ENCODE data around the gene LRP1-AS. TPM values are rescaled to one million over a fixed set of nuclear protein-coding genes. Genes with fewer than 3 reads are reported as not detected.

Gene LRP1-AS
- total RNA-seq, 1 experiment from 2014 or later: not detected

DNA sequence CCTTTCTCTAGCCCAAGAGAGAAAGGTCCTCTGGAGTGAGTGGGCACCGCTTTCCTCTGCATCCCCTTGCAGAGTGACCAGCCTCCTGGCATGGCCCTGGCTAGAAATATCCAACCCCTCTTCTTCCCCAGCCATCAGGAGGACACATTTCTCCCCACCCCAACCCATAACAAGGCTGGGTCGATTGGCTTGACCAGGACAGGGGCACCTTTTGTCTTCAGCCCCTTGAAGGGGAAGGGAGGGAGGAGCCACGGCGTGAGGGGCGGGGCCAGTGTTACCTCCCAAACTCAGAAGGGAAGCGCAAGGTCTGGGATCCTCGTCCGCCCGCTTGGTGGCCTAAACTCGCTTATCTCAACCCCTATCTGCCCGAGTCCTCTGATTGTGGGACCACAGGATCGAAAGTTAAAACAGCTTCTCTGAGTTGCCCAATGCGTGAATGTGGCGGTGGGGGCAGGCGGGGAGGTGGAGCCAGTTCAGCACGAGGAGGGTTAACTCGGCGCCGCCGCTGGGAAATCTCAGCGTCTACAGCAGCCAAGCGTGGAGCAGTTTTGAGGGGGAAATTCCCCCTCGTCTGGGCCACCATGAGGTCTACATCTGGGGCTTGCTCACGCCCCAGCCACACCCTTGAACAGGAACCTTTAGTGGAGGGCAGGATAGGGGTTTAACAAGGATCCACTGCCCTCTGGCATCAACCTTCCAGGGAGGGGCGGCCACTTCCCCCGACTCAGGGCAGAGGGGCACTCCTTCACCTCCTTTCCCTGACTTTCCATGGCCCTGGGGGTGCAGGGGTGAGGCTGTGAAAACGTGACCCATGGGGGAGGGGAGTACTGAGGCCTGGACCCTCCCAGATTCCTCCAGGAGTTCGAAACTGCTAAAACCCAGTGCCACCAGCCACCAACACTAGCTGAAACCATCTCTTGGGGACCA lies 37.1 kb downstream of the LRP1-AS start:
- TSS peak; percentile 92 for BruUV-seq (replicated peaks)
- ATAC-seq: peak; percentile 46
- H4K20me1 ChIP-seq (ENCODE audit: insufficient read depth): no peaks in the 10 kb centered on the region
- peak overlapping the region; percentile 96 for H3K9ac ChIP-seq (ENCODE audit: low read length)
- H3K4me3 ChIP-seq (replicated peaks in 1 of 2; ENCODE audit: low read depth in 1 of 2, low read length in 2 of 2): peak overlapping the region; percentile 80 to 81
- intact Hi-C loops (cut with micrococcal nuclease): loop anchor here (1.0 kb wide), 1 partner anchor 21 kb away; the partner anchor contains the start of gene NAB2
- ChIA-PET RAD21 (ENCODE audit: low non-redundant PET in 1 of 2, low total read pairs in 2 of 2, uncharacterized antibody in 2 of 2, unreplicated experiment in 2 of 2) (interaction anchor here (0.6 to 2.3 kb wide), 6 partner anchors 22 to 63 kb away, joined by 3 to 36 read pairs (median 5); partner anchors contain the start of gene NEMP1 (in 1 of the 2)), POLR2A (interaction anchor here (1.3 to 3.3 kb wide), 13 partner anchors 8 to 422 kb away, joined by 3 to 55 read pairs (median 5); partner anchors contain the start of genes LRP1, NAB2, NEMP1 and PTGES3), CTCF (interaction anchor here (1.1 to 3.9 kb wide), 10 partner anchors 15 to 133 kb away, joined by 3 to 181 read pairs (median 20); partner anchors contain the start of genes LRP1, NAB2, NEMP1 and ZBTB39)
- H3K9me3 ChIP-seq (ENCODE audit: control insufficient read depth in 1 of 2, insufficient read depth in 1 of 2, low read depth in 1 of 2, low read length in 2 of 2): no peaks in the 10 kb centered on the region
- H3K4me1 ChIP-seq (ENCODE audit: control insufficient read depth in 1 of 2, insufficient read depth in 2 of 2, low read length in 2 of 2): peaks cover 11 to 36% of the 10 kb centered on the region in 2 experiments
- peak overlapping the region; percentile 92 for H3K4me2 ChIP-seq (ENCODE audit: low read length)
- H2AFZ ChIP-seq (ENCODE audit: low read depth, low read length, poor library complexity, severe bottlenecking): no peak overlapping the region
- H3K9me2 ChIP-seq (ENCODE audit: insufficient read depth): no peaks in the 10 kb centered on the region
- no peaks in the 10 kb centered on the region for H3K27me3 ChIP-seq (ENCODE audit: insufficient read depth, low read length)
- TF ChIP-seq SP1 (IDR thresholded peaks at IDR 0.05; ENCODE audit: low read depth): no peak
- peak; percentile 42 for TF ChIP-seq POLR2A (IDR thresholded peaks at IDR 0.05; ENCODE audit: borderline replicate concordance, extremely low read depth, insufficient read depth, insufficient read length)
- no peak for TF ChIP-seq EGR1 (IDR thresholded peaks at IDR 0.05; ENCODE audit: low read depth)
- TF ChIP-seq ELF1 (IDR thresholded peaks at IDR 0.05; ENCODE audit: borderline replicate concordance, low read depth): no peak
- no peak for TF ChIP-seq CEBPB (IDR thresholded peaks at IDR 0.05; ENCODE audit: low read depth)
- no peak for TF ChIP-seq SRF (IDR thresholded peaks at IDR 0.05; ENCODE audit: low read depth)
- no peak for TF ChIP-seq SIN3A (IDR thresholded peaks at IDR 0.05; ENCODE audit: low read depth)
- no peak for TF ChIP-seq YY1 (IDR thresholded peaks at IDR 0.05; ENCODE audit: extremely low read depth, insufficient replicate concordance, low read depth, low read length)
- TF ChIP-seq REST (IDR thresholded peaks at IDR 0.05; ENCODE audit: low read depth): no peak
- TF ChIP-seq MAX (IDR thresholded peaks at IDR 0.05): no peak
- peak; percentile 39; the same call in 1 of the 2 replicates for TF ChIP-seq ZFX (IDR thresholded peaks at IDR 0.05)
- TF ChIP-seq, protein P1, sequence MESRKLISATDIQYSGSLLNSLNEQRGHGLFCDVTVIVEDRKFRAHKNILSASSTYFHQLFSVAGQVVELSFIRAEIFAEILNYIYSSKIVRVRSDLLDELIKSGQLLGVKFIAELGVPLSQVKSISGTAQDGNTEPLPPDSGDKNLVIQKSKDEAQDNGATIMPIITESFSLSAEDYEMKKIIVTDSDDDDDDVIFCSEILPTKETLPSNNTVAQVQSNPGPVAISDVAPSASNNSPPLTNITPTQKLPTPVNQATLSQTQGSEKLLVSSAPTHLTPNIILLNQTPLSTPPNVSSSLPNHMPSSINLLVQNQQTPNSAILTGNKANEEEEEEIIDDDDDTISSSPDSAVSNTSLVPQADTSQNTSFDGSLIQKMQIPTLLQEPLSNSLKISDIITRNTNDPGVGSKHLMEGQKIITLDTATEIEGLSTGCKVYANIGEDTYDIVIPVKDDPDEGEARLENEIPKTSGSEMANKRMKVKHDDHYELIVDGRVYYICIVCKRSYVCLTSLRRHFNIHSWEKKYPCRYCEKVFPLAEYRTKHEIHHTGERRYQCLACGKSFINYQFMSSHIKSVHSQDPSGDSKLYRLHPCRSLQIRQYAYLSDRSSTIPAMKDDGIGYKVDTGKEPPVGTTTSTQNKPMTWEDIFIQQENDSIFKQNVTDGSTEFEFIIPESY (IDR thresholded peaks at IDR 0.05; ENCODE audit: extremely low read depth, insufficient replicate concordance, low read length): peak; percentile 25
- no peak for TF ChIP-seq ZNF274 (IDR thresholded peaks at IDR 0.05; ENCODE audit: low read depth, low read length)
- peak; percentile 76 for TF ChIP-seq POLR2AphosphoS5 (IDR thresholded peaks at IDR 0.05; ENCODE audit: low read depth, low read length)
- no peak for TF ChIP-seq CBX3 (IDR thresholded peaks at IDR 0.05; ENCODE audit: low read depth)
- no peak for DNase-seq (ENCODE audit: low read depth, low spot score)
- peaks cover 0 to 7% of the 10 kb centered on the region in 2 experiments; a peak in 1 of 4 replicates for H3K36me3 ChIP-seq (ENCODE audit: control insufficient read depth in 1 of 2, insufficient read depth in 2 of 2, low read length in 2 of 2)
- peak overlapping the region; percentile 91 for H3K27ac ChIP-seq (ENCODE audit: low read depth, low read length)
- H3K79me2 ChIP-seq (ENCODE audit: insufficient read depth, low read length): peaks cover 15% of the 10 kb centered on the region

All from HCT116 (cell line).